IMR-90 (cell line): ENCODE results near the gene RAB11FIP3. TPM values are rescaled to one million over a fixed set of nuclear protein-coding genes. Genes with fewer than 3 reads are reported as not detected.

Experiments used
- ELK1 ChIP-seq: fragments of 150-350 bp; IDR thresholded peaks from 2 replicates; pipeline ENCODE4 v1.6.1; 2016; ENCODE audit warnings: low read depth, mild to moderate bottlenecking, low read length, moderate library complexity, borderline replicate concordance
- FOS ChIP-seq: fragments of 150-350 bp; IDR thresholded peaks from 2 replicates; pipeline ENCODE4 v1.6.1; 2016; ENCODE audit warnings: low read depth, low read length
- RAD21 ChIP-seq: IDR thresholded peaks from 2 replicates; pipeline ENCODE4 v1.6.1; 2012; ENCODE audit warnings: low read length, improper control_type of control experiment
- polyA plus RNA-seq, 3 experiments: library from polyadenylated mRNA; depleted of rRNA; stranded (reverse); fragments of >200 nt; gene quantifications; 2 replicates each; pipeline ENCODE4 v1.2.3, GENCODE V29; 2012; ENCODE audit warnings: low replicate concordance in 1 of 3
- total RNA-seq: library from RNA; depleted of rRNA; stranded (reverse); fragments of >200 nt; gene quantifications from 2 replicates; pipeline ENCODE4 v1.2.3, GENCODE V29; 2012

The RAB11FIP3 gene
- total and polyA plus RNA-seq, 2 of the 4 experiments (the other 2 are of a cell fraction) = 7.5 to 22.5 TPM

- TF ChIP-seq ELK1 (no peak), FOS (no peak), RAD21 (no peak)
These were observed 141.3 kb downstream of the RAB11FIP3 start, which contains the start of gene NHLRC4 (continued) for GRCh38 chr16:566475-567372.
